Neural progenitor cell (in vitro differentiated cells): ENCODE measurements around the gene TASP1. TPM values are rescaled to one million over a fixed set of nuclear protein-coding genes. Genes with fewer than 3 reads are reported as not detected.
A peak's percentile ranks its signal among the peaks of the same experiment; 100 is the strongest.

Experiments
- DNase-seq: peaks from one replicate; pipeline ENCODE4 v3.0.0-alpha.2; 2016; ENCODE audit warnings: low spot score
- H2AFZ ChIP-seq: fragments of 200-600 bp; sonication (generic); replicated peaks from 2 replicates; pipeline ENCODE4 v1.6.1; 2016; ENCODE audit warnings: antibody characterized with exemption
- H3F3A ChIP-seq: fragments of 200-600 bp; sonication (generic); 2 replicates; pipeline ENCODE4 v1.6.1; 2016; ENCODE audit warnings: antibody characterized with exemption, low read depth
- H3K27ac ChIP-seq: fragments of 200-600 bp; sonication (generic); 2 replicates; pipeline ENCODE4 v1.5.1; 2016; ENCODE audit warnings: mild to moderate bottlenecking
- H3K27me3 ChIP-seq: fragments of 200-600 bp; sonication (generic); 2 replicates; pipeline ENCODE4 v1.6.1; 2016; ENCODE audit warnings: mild to moderate bottlenecking, moderate library complexity
- H3K36me3 ChIP-seq: fragments of 200-600 bp; sonication (generic); 2 replicates; pipeline ENCODE4 v1.5.1; 2016
- H3K4me1 ChIP-seq: fragments of 200-600 bp; sonication (generic); 2 replicates; pipeline ENCODE4 v1.6.1; 2016; ENCODE audit warnings: mixed run types
- H3K4me2 ChIP-seq: fragments of 200-600 bp; sonication (generic); 2 replicates; pipeline ENCODE4 v1.6.1; 2016
- H3K4me3 ChIP-seq: fragments of 200-600 bp; sonication (generic); 2 replicates; pipeline ENCODE4 v1.5.1; 2016
- H3K79me2 ChIP-seq: fragments of 200-600 bp; sonication (generic); 2 replicates; pipeline ENCODE4 v1.6.1; 2016; ENCODE audit warnings: low read depth
- H3K9ac ChIP-seq: fragments of 200-600 bp; sonication (generic); 2 replicates; pipeline ENCODE4 v1.6.1; 2016
- H3K9me3 ChIP-seq: fragments of 200-600 bp; sonication (generic); 2 replicates; pipeline ENCODE4 v1.5.1; 2016; ENCODE audit warnings: low read depth
- H4K20me1 ChIP-seq: fragments of 200-600 bp; sonication (generic); 2 replicates; pipeline ENCODE4 v1.6.1; 2016; ENCODE audit warnings: low read depth
- H3K27ac Mint-ChIP-seq: 3 replicates; pipeline ENCODE4 v1.8.0; 2021; ENCODE audit warnings: mixed read lengths
- H3K27me3 Mint-ChIP-seq: 2 replicates; pipeline ENCODE4 v1.8.0; 2022; ENCODE audit warnings: low read depth, mild to moderate bottlenecking, inconsistent platforms, moderate library complexity, mixed read lengths; ENCODE audit not compliant: insufficient read depth
- H3K36me3 Mint-ChIP-seq: 3 replicates; pipeline ENCODE4 v1.8.0; 2021; ENCODE audit warnings: mixed read lengths
- H3K4me1 Mint-ChIP-seq: 3 replicates; pipeline ENCODE4 v1.8.0; 2021; ENCODE audit warnings: mixed read lengths
- H3K4me3 Mint-ChIP-seq: 3 replicates; pipeline ENCODE4 v1.8.0; 2021; ENCODE audit warnings: mild to moderate bottlenecking, moderate library complexity, mixed read lengths
- H3K9me3 Mint-ChIP-seq: 3 replicates; pipeline ENCODE4 v1.8.0; 2020; ENCODE audit warnings: mixed read lengths
- EZH2 ChIP-seq: fragments of 200-600 bp; sonication (generic); IDR thresholded peaks from 2 replicates; pipeline ENCODE4 v1.6.1; 2017; ENCODE audit warnings: antibody characterized with exemption, mild to moderate bottlenecking, moderate library complexity
- EZH2phosphoT487 ChIP-seq: fragments of 200-600 bp; sonication (generic); IDR thresholded peaks from 2 replicates; pipeline ENCODE4 v1.6.1; 2017; ENCODE audit warnings: antibody characterized with exemption
- total RNA-seq: library from RNA; depleted of rRNA; stranded (reverse); fragments of >200 nt; gene quantifications from 2 replicates; pipeline ENCODE4 v1.2.3, GENCODE V29; 2015; ENCODE audit warnings: low replicate concordance
- TF ChIP-seq, protein P1 (sequence below): fragments of 200-600 bp; sonication (generic); IDR thresholded peaks from 2 replicates; pipeline ENCODE4 v1.5.1; 2017; ENCODE audit warnings: antibody characterized with exemption, mild to moderate bottlenecking

Gene TASP1
- total RNA-seq, 1 donor from 2014 or later: 9.6 TPM

GRCh38 chr20:13526551-13526950 is 112.2 kb downstream of the TASP1 start:
- Mint-ChIP-seq H3K27me3 (no peaks in the 10 kb centered on the region), H3K36me3 (peaks cover 18% of the 10 kb centered on the region), H3K9me3 (no peaks in the 10 kb centered on the region), H3K4me1 (no peaks in the 10 kb centered on the region), H3K4me3 (no peak overlapping the region), H3K27ac (no peak overlapping the region)
- H3K9me3 ChIP-seq: no peaks in the 10 kb centered on the region
- H2AFZ ChIP-seq: no peak overlapping the region
- H3K36me3 ChIP-seq: no peaks in the 10 kb centered on the region
- no peaks in the 10 kb centered on the region for H3K4me1 ChIP-seq
- TF ChIP-seq, protein P1, sequence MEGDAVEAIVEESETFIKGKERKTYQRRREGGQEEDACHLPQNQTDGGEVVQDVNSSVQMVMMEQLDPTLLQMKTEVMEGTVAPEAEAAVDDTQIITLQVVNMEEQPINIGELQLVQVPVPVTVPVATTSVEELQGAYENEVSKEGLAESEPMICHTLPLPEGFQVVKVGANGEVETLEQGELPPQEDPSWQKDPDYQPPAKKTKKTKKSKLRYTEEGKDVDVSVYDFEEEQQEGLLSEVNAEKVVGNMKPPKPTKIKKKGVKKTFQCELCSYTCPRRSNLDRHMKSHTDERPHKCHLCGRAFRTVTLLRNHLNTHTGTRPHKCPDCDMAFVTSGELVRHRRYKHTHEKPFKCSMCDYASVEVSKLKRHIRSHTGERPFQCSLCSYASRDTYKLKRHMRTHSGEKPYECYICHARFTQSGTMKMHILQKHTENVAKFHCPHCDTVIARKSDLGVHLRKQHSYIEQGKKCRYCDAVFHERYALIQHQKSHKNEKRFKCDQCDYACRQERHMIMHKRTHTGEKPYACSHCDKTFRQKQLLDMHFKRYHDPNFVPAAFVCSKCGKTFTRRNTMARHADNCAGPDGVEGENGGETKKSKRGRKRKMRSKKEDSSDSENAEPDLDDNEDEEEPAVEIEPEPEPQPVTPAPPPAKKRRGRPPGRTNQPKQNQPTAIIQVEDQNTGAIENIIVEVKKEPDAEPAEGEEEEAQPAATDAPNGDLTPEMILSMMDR: no peak
- TF ChIP-seq EZH2 (no peak), EZH2phosphoT487 (no peak)
- DNase-seq: no peak
- no peak overlapping the region for H3K9ac ChIP-seq
- H3K4me3 ChIP-seq: no peak overlapping the region
- no peaks in the 10 kb centered on the region for H4K20me1 ChIP-seq
- no peaks in the 10 kb centered on the region for H3F3A ChIP-seq
- H3K27ac ChIP-seq: no peak overlapping the region
- no peak overlapping the region for H3K4me2 ChIP-seq
- H3K79me2 ChIP-seq: no peaks in the 10 kb centered on the region
- no peaks in the 10 kb centered on the region for H3K27me3 ChIP-seq

- no peaks in the 10 kb centered on the region for H3F3A ChIP-seq
- no peak for TF ChIP-seq EZH2phosphoT487
- TF ChIP-seq EZH2: no peak
- TF ChIP-seq, protein P1: no peak
Measured at GRCh38 chr20:13525225-13525940, 113.3 kb downstream of the TASP1 start.

GRCh38 chr20:13524339-13524738 is 114.4 kb downstream of the TASP1 start:
- H3K4me3 ChIP-seq: no peak overlapping the region
- H3K27me3 Mint-ChIP-seq: no peaks in the 10 kb centered on the region
- H3K79me2 ChIP-seq: no peaks in the 10 kb centered on the region
- no peaks in the 10 kb centered on the region for H3K27me3 ChIP-seq
- no peaks in the 10 kb centered on the region for H3K4me1 Mint-ChIP-seq
- no peaks in the 10 kb centered on the region for H3F3A ChIP-seq
- no peaks in the 10 kb centered on the region for H3K9me3 Mint-ChIP-seq
- no peak overlapping the region for H3K27ac ChIP-seq
- H3K9me3 ChIP-seq: no peaks in the 10 kb centered on the region
- H3K36me3 ChIP-seq: no peaks in the 10 kb centered on the region
- no peak overlapping the region for H3K9ac ChIP-seq
- TF ChIP-seq, protein P1: no peak
- no peak for TF ChIP-seq EZH2
- TF ChIP-seq EZH2phosphoT487: no peak
- H3K36me3 Mint-ChIP-seq: peaks cover 18% of the 10 kb centered on the region
- no peaks in the 10 kb centered on the region for H3K4me1 ChIP-seq
- H3K4me2 ChIP-seq: no peak overlapping the region
- H3K4me3 Mint-ChIP-seq: no peak overlapping the region
- DNase-seq: no peak
- H3K27ac Mint-ChIP-seq: no peak overlapping the region
- no peak overlapping the region for H2AFZ ChIP-seq
- H4K20me1 ChIP-seq: no peaks in the 10 kb centered on the region

More at GRCh38 chr20:13525225-13525940, 113.3 kb downstream of the TASP1 start:
- H3K27ac Mint-ChIP-seq: no peak overlapping the region
- DNase-seq: peak; percentile 7
- Histone ChIP-seq H4K20me1 (no peaks in the 10 kb centered on the region), H3K4me3 (no peak overlapping the region), H3K4me2 (no peak overlapping the region), H2AFZ (no peak overlapping the region), H3K79me2 (no peaks in the 10 kb centered on the region), H3K4me1 (no peaks in the 10 kb centered on the region), H3K9me3 (no peaks in the 10 kb centered on the region), H3K27me3 (no peaks in the 10 kb centered on the region), H3K36me3 (no peaks in the 10 kb centered on the region), H3K9ac (no peak overlapping the region), H3K27ac (no peak overlapping the region)
- H3K9me3 Mint-ChIP-seq: no peaks in the 10 kb centered on the region
- H3K4me1 Mint-ChIP-seq: no peaks in the 10 kb centered on the region
- H3K4me3 Mint-ChIP-seq: no peak overlapping the region
- H3K36me3 Mint-ChIP-seq: peaks cover 18% of the 10 kb centered on the region
- H3K27me3 Mint-ChIP-seq: no peaks in the 10 kb centered on the region
